Heart left ventricle (tissue), 13 donors: ENCODE data around the gene PPTC7.

Source experiments
- POLR2A ChIP-seq, 2 donors: fragments of 450-650 bp; IDR thresholded peaks; one replicate each; pipeline ENCODE4 v1.6.1; 2017; ENCODE audit warnings: antibody characterized with exemption in 2 of 2, mild to moderate bottlenecking in 2 of 2, moderate library complexity in 2 of 2
- TF ChIP-seq, protein P1 (sequence below), 12 donors: fragments of 200-600 bp; sonication (generic) in 4 of 12; IDR thresholded peaks; one replicate each; pipeline versions ENCODE4 v1.5.0 to v1.8.0; 2018 to 2022; ENCODE audit warnings: antibody characterized with exemption in 12 of 12, mild to moderate bottlenecking in 5 of 12
- donor health status: ischemic (EF 13 %, LVEDD 7.1; RV severe dilation, severe dysfunction).
- donor health status: DM: no; HTN: yes; CAD: no.
- donor health status: DM: no; HTN: no; CAD: no.
- donor health status: ischemic (EF 25% LVEDD 6.9; RV normal size, moderate dysfunction).
- donor health status: ischemic (EF 25% LVEDD 5.7; RV mildly dilated, moderate dysfunction).
- donor health status: ischemic (EF 35%, LVEDD 5.7; RV mildly dilated, moderate dysfunction).
- donor health status: nonischemic (EF 11% LVEDD 7.7; RV severe dilation, severe dysfunction).
- donor health status: DM: yes; HTN: yes; CAD: no.
- donor health status: PGD.
- donor health status: ischemic (EF 29% LVEDD 5.4; RV normal size, mild dysfunction).
- donor health status: nonischemic (EF 23%, LVEDD 6.1; RV moderate dilation, normal function).

DNA sequence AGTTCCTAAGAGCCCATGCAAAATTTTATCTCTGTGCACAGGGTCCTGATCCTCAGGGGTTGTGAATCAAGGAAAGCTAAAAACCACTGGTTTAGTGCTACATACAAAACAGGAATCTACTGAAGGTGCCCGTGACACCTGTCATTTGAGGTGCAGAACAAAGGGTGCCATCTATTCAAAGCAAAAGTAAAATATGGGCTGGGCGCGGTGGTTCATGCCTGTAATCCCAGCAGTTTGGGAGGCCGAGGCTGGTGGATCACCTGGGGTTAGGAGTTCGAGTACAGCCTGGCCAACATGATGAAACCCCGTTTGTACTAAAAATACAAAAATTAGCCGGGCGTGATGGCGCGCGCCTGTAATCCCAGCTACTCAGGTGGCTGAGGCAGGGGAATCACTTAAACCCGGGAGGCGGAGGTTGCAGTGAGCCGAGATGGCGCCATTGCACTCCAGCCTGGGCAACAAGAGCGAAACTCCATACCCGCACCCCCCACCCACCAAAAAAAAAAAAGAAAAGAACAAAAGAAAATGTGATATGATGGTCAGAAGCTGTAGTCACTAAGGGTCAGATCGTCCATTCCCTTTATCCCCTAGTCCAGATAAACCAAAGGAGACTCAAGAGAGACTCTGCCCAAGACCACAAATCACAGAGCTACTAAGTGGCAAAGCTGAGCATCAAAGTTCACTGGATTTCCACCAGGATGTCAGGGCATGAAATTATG is 3.4 kb downstream of the PPTC7 start:
- TF ChIP-seq, protein P1, sequence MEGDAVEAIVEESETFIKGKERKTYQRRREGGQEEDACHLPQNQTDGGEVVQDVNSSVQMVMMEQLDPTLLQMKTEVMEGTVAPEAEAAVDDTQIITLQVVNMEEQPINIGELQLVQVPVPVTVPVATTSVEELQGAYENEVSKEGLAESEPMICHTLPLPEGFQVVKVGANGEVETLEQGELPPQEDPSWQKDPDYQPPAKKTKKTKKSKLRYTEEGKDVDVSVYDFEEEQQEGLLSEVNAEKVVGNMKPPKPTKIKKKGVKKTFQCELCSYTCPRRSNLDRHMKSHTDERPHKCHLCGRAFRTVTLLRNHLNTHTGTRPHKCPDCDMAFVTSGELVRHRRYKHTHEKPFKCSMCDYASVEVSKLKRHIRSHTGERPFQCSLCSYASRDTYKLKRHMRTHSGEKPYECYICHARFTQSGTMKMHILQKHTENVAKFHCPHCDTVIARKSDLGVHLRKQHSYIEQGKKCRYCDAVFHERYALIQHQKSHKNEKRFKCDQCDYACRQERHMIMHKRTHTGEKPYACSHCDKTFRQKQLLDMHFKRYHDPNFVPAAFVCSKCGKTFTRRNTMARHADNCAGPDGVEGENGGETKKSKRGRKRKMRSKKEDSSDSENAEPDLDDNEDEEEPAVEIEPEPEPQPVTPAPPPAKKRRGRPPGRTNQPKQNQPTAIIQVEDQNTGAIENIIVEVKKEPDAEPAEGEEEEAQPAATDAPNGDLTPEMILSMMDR (IDR thresholded peaks at IDR 0.05) = no peak
- TF ChIP-seq POLR2A (IDR thresholded peaks at IDR 0.05) = no peak
